GM18873 (cell line): ENCODE measurements around the gene UCK2.
A peak's percentile ranks its signal among the peaks of the same experiment; 100 is the strongest.

Experiments used
- ATAC-seq: cut with Tn5 transposase; IDR thresholded peaks from one replicate; pipeline ENCODE4 v1.9.1; 2021; ENCODE audit warnings: mild to moderate bottlenecking, moderate library complexity, moderate number of reproducible peaks; ENCODE audit not compliant: unreplicated experiment, low FRiP score

The UCK2 gene

GRCh38 chr1:165897326-165898303, 70.2 kb downstream of the UCK2 start:
- ATAC-seq = no peak

- no peak for ATAC-seq
These were observed 71.4 kb downstream of the UCK2 start for GRCh38 chr1:165898837-165899236.

GRCh38 chr1:165899461-165899941, 72.1 kb downstream of the UCK2 start:
- no peak for ATAC-seq

GRCh38 chr1:165900576-165901380, 73.4 kb downstream of the UCK2 start:
- no peak for ATAC-seq

GRCh38 chr1:165902565-165902964, 75.2 kb downstream of the UCK2 start:
- no peak for ATAC-seq

- ATAC-seq = no peak
These were observed 76.3 kb downstream of the UCK2 start for GRCh38 chr1:165903672-165904071.

GRCh38 chr1:165904948-165905347, 77.5 kb downstream of the UCK2 start:
- ATAC-seq = no peak

- no peak for ATAC-seq
These were observed 78.4 kb downstream of the UCK2 start for GRCh38 chr1:165905853-165906252.

- ATAC-seq = no peak
These were observed 79.9 kb downstream of the UCK2 start for GRCh38 chr1:165907256-165907857.

- ATAC-seq = no peak
These were observed 83.5 kb downstream of the UCK2 start for GRCh38 chr1:165910764-165911421.

GRCh38 chr1:165911609-165912281, 84.3 kb downstream of the UCK2 start:
- no peak for ATAC-seq

- no peak for ATAC-seq
These were observed 85.2 kb downstream of the UCK2 start for GRCh38 chr1:165912638-165913037.

- ATAC-seq = peak; percentile 84
These were observed 86.9 kb downstream of the UCK2 start for GRCh38 chr1:165914136-165914798.

- no peak for ATAC-seq
These were observed 88.1 kb downstream of the UCK2 start for GRCh38 chr1:165915480-165915879.

- ATAC-seq = no peak
These were observed 88.5 kb downstream of the UCK2 start for GRCh38 chr1:165915932-165916348.

GRCh38 chr1:165917166-165917565, 89.8 kb downstream of the UCK2 start:
- no peak for ATAC-seq

- ATAC-seq = no peak
These were observed 96.7 kb downstream of the UCK2 start for GRCh38 chr1:165924117-165924516.

GRCh38 chr1:165925498-165926079, 98.2 kb downstream of the UCK2 start:
- no peak for ATAC-seq

- ATAC-seq = peak; percentile 55
These were observed 99.8 kb downstream of the UCK2 start for GRCh38 chr1:165927169-165927568.
